A673 (cell line): ENCODE measurements around the gene B4GALT3. TPM values are rescaled to one million over a fixed set of nuclear protein-coding genes. Genes with fewer than 3 reads are reported as not detected.

Experiments used
- BruUV-seq: library from RNA; stranded (reverse); fragments of 400-500 nt; replicated peaks from 2 replicates; lab custom pipeline; 2021; lab: Mats Ljungman, UMichigan
- CTCF ChIA-PET: fragments of 300-600 bp; sonication (Branson Sonifier 250); formaldehyde crosslinking; loops from one replicate; lab custom pipeline; 2022; ENCODE audit warnings: antibody characterized with exemption; lab: Charles Lee
- POLR2A ChIA-PET: fragments of 300-600 bp; sonication (Branson Sonifier 250); formaldehyde crosslinking; loops from one replicate; lab custom pipeline; 2022; ENCODE audit warnings: antibody characterized with exemption; ENCODE audit not compliant: low non-redundant PET; lab: Charles Lee
- DNase-seq: peaks from one replicate; pipeline ENCODE4 v3.0.0-alpha.2; 2015; ENCODE audit warnings: low spot score
- H3K27ac ChIP-seq: fragments of 200-600 bp; sonication (generic); 2 replicates; pipeline ENCODE4 v1.5.1; 2016; ENCODE audit warnings: mixed run types, low read depth, mild to moderate bottlenecking, mixed read lengths, antibody characterized with exemption, low read length; ENCODE audit not compliant: poor library complexity, severe bottlenecking
- H3K27me3 ChIP-seq: fragments of 200-600 bp; sonication (generic); replicated peaks from 2 replicates; pipeline ENCODE4 v1.6.1; 2017; ENCODE audit warnings: mixed run types, low read depth, mild to moderate bottlenecking, mixed read lengths, antibody characterized with exemption, low read length; ENCODE audit not compliant: insufficient read depth, poor library complexity
- H3K36me3 ChIP-seq: fragments of 200-600 bp; sonication (generic); 2 replicates; pipeline ENCODE4 v1.6.1; 2016; ENCODE audit warnings: mixed run types, mild to moderate bottlenecking, mixed read lengths, antibody characterized with exemption, low read length; ENCODE audit not compliant: insufficient read depth, poor library complexity, severe bottlenecking
- H3K4me1 ChIP-seq: fragments of 200-600 bp; sonication (generic); 2 replicates; pipeline ENCODE4 v1.6.1; 2017; ENCODE audit warnings: mixed run types, mild to moderate bottlenecking, mixed read lengths, antibody characterized with exemption, low read length; ENCODE audit not compliant: insufficient read depth, poor library complexity, severe bottlenecking
- H3K4me3 ChIP-seq: fragments of 200-600 bp; sonication (generic); 2 replicates; pipeline ENCODE4 v1.5.1; 2016; ENCODE audit warnings: low read depth, mixed run types, mild to moderate bottlenecking, mixed read lengths, low read length; ENCODE audit not compliant: poor library complexity, severe bottlenecking
- H3K9me3 ChIP-seq: fragments of 200-600 bp; sonication (generic); 2 replicates; pipeline ENCODE4 v1.6.1; 2016; ENCODE audit warnings: mixed run types, low read depth, mild to moderate bottlenecking, mixed read lengths, antibody characterized with exemption, low read length; ENCODE audit not compliant: poor library complexity, severe bottlenecking
- CTCF ChIP-seq: fragments of 300-800, 200-600 bp; sonication (generic); conservative IDR thresholded peaks from 2 replicates; pipeline ENCODE4 v1.5.1; 2017; ENCODE audit warnings: low read depth, mild to moderate bottlenecking, antibody characterized with exemption, low read length, moderate library complexity, mixed read lengths
- EZH2 ChIP-seq: fragments of 200-600 bp; sonication (generic); IDR thresholded peaks from 2 replicates; pipeline ENCODE4 v1.6.1; 2017; ENCODE audit warnings: borderline replicate concordance, low read depth, mild to moderate bottlenecking, mixed read lengths, antibody characterized with exemption, low read length; ENCODE audit not compliant: poor library complexity, severe bottlenecking
- intact Hi-C: fragments of 100-400 bp; cut with micrococcal nuclease; formaldehyde crosslinking; loops from one replicate; pipeline ENCODE4 v1.10.0; 2022; ENCODE audit not compliant: unreplicated experiment
- total RNA-seq: library from RNA; stranded (reverse); gene quantifications from 2 replicates; pipeline ENCODE4 v1.2.3, GENCODE V29; 2021

B4GALT3 gene
- total RNA-seq, 1 experiment from 2014 or later, result 55.1 TPM

GRCh38 chr1:161216945-161217712, 39.8 kb upstream of the B4GALT3 start:
- no TSS peak for BruUV-seq
- H3K27me3 ChIP-seq, result no peaks in the 10 kb centered on the region
- peaks cover 30% of the 10 kb centered on the region for H3K36me3 ChIP-seq
- H3K4me3 ChIP-seq, result no peak overlapping the region
- no peaks in the 10 kb centered on the region for H3K4me1 ChIP-seq
- TF ChIP-seq CTCF, result no peak
- TF ChIP-seq EZH2, result no peak
- H3K27ac ChIP-seq, result no peak overlapping the region
- intact Hi-C loops, result no loop called here
- no peak for DNase-seq
- CTCF ChIA-PET, result no interaction called here
- no peaks in the 10 kb centered on the region for H3K9me3 ChIP-seq
- POLR2A ChIA-PET, result interaction anchor here (0.7 kb wide), 1 partner anchor 125 kb away, joined by 4 read pairs; no protein-coding TSS in a partner anchor

- no peak for TF ChIP-seq CTCF
- TF ChIP-seq EZH2, result no peak
- intact Hi-C loops, result no loop called here
- Histone ChIP-seq H3K4me3 (no peak within 1 kb of the TSS), H3K27ac (no peak within 1 kb of the TSS), H3K9me3 (no peaks in the 10 kb centered on the region), H3K4me1 (no peaks in the 10 kb centered on the region), H3K36me3 (peaks cover 50% of the 10 kb centered on the region), H3K27me3 (no peaks in the 10 kb centered on the region)
- BruUV-seq, result no TSS peak
- ChIA-PET CTCF (interaction anchor here (0.9 kb wide), 1 partner anchor 167 kb away, joined by 3 read pairs; no protein-coding TSS in a partner anchor), POLR2A (no interaction called here)
- DNase-seq, result no peak
Measured at GRCh38 chr1:161215076-161215475, 37.8 kb upstream of the B4GALT3 start, which contains the start of gene FCER1G. FCER1G (plus strand) TSS chr1:161215295; CDS start chr1:161215322, 27 bp downstream.

- no peak overlapping the region for H3K4me3 ChIP-seq
- no TSS peak for BruUV-seq
- POLR2A ChIA-PET, result no interaction called here
- no peak overlapping the region for H3K27ac ChIP-seq
- no peaks in the 10 kb centered on the region for H3K27me3 ChIP-seq
- CTCF ChIA-PET, result no interaction called here
- TF ChIP-seq EZH2 (no peak), CTCF (no peak)
- no peaks in the 10 kb centered on the region for H3K9me3 ChIP-seq
- intact Hi-C loops, result no loop called here
- H3K36me3 ChIP-seq, result peaks cover 57% of the 10 kb centered on the region
- DNase-seq, result no peak
- no peaks in the 10 kb centered on the region for H3K4me1 ChIP-seq
Measured at GRCh38 chr1:161214369-161214768, 37.1 kb upstream of the B4GALT3 start.
